DOHH2 (cell line): ENCODE measurements around the gene ACSBG1.
A peak's percentile ranks its signal among the peaks of the same experiment; 100 is the strongest.

Experiments used
- H3F3A ChIP-seq: fragments of 200-600 bp; sonication (generic), shearing (Covaris generic); 2 replicates; pipeline ENCODE4 v1.6.0; 2016; ENCODE audit warnings: antibody characterized with exemption, mild to moderate bottlenecking; ENCODE audit not compliant: control insufficient read depth, insufficient read depth
- H3K27ac ChIP-seq: fragments of 200-600 bp; sonication (generic); 2 replicates; pipeline ENCODE4 v1.5.1; 2014; ENCODE audit warnings: low read depth, mild to moderate bottlenecking, low read length, moderate library complexity
- H3K27me3 ChIP-seq: fragments of 200-600 bp; sonication (generic); 2 replicates; pipeline ENCODE4 v1.6.1; 2014; ENCODE audit warnings: mild to moderate bottlenecking, low read length, mixed read lengths; ENCODE audit not compliant: control insufficient read depth
- H3K36me3 ChIP-seq: fragments of 200-600 bp; sonication (generic); 2 replicates; pipeline ENCODE4 v1.6.1; 2014; ENCODE audit warnings: mild to moderate bottlenecking, low read length, moderate library complexity, mixed read lengths; ENCODE audit not compliant: control insufficient read depth
- H3K4me1 ChIP-seq: fragments of 200-600 bp; sonication (generic); 2 replicates; pipeline ENCODE4 v1.6.1; 2014; ENCODE audit warnings: mild to moderate bottlenecking, low read length, mixed read lengths; ENCODE audit not compliant: control insufficient read depth
- H3K4me2 ChIP-seq: fragments of 200-600 bp; sonication (generic); 2 replicates; pipeline ENCODE4 v1.6.0; 2014; ENCODE audit warnings: mild to moderate bottlenecking, low read length, moderate library complexity
- H3K4me3 ChIP-seq: fragments of 200-600 bp; sonication (generic); 2 replicates; pipeline ENCODE4 v1.5.1; 2014; ENCODE audit warnings: mild to moderate bottlenecking, low read length, mixed read lengths
- H3K79me2 ChIP-seq: fragments of 200-600 bp; sonication (generic); 2 replicates; pipeline ENCODE4 v1.6.1; 2014; ENCODE audit warnings: mild to moderate bottlenecking, low read length, mixed read lengths; ENCODE audit not compliant: control insufficient read depth
- H3K9me2 ChIP-seq: fragments of 200-600 bp; sonication (generic); replicated peaks from 2 replicates; pipeline ENCODE4 v1.6.1; 2014; ENCODE audit warnings: mild to moderate bottlenecking, low read length, mixed read lengths; ENCODE audit not compliant: control insufficient read depth
- H3K9me3 ChIP-seq: fragments of 200-600 bp; sonication (generic); 2 replicates; pipeline ENCODE4 v1.6.1; 2014; ENCODE audit warnings: antibody characterized with exemption, low read length, mixed read lengths; ENCODE audit not compliant: control insufficient read depth, insufficient read depth
- H4K20me1 ChIP-seq: fragments of 200-600 bp; sonication (generic); 2 replicates; pipeline ENCODE4 v1.6.0; 2014; ENCODE audit warnings: low read depth, mild to moderate bottlenecking, antibody characterized with exemption, low read length, moderate library complexity; ENCODE audit not compliant: control insufficient read depth, insufficient read depth
- EZH2phosphoT487 ChIP-seq: fragments of 200-600 bp; sonication (generic); IDR thresholded peaks from 2 replicates; pipeline ENCODE4 v1.6.1; 2017; ENCODE audit warnings: borderline replicate concordance, mild to moderate bottlenecking, antibody characterized with exemption, low read length, moderate library complexity, mixed read lengths
- TF ChIP-seq, protein P1 (sequence below): fragments of 200-600 bp; sonication (generic); IDR thresholded peaks from one replicate; pipeline ENCODE4 v1.5.1; 2014; ENCODE audit warnings: antibody characterized with exemption, mild to moderate bottlenecking, low read depth, low read length; ENCODE audit not compliant: poor library complexity, severe bottlenecking

Gene ACSBG1

DNA sequence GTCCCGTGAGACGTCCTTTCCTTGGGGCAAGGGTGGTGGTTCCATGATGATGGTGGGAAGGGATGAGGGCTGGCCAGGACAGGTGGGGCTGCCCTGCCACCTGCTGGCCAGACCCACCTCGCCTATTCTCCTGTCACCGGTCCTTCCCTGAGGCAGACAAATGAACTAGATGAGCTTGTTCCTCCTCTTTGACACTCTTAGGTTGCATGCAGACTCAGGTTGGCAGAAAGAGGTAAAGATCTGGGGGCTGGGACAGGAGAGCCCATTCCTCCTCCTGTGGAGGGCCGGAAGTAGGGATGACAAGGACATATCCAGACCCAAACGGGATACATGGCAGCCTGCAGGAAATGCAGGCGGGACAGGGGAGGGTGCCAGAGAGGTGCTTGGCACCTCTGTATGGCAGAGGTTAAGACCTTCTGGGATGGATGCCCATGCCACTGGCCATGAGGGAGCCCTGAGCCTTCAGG, 38.6 kb downstream of the ACSBG1 start:
- no peaks in the 10 kb centered on the region for H3K4me1 ChIP-seq
- H3F3A ChIP-seq = no peaks in the 10 kb centered on the region
- no peaks in the 10 kb centered on the region for H3K79me2 ChIP-seq
- no peaks in the 10 kb centered on the region for H3K9me3 ChIP-seq
- no peak for TF ChIP-seq EZH2phosphoT487
- TF ChIP-seq, protein P1, sequence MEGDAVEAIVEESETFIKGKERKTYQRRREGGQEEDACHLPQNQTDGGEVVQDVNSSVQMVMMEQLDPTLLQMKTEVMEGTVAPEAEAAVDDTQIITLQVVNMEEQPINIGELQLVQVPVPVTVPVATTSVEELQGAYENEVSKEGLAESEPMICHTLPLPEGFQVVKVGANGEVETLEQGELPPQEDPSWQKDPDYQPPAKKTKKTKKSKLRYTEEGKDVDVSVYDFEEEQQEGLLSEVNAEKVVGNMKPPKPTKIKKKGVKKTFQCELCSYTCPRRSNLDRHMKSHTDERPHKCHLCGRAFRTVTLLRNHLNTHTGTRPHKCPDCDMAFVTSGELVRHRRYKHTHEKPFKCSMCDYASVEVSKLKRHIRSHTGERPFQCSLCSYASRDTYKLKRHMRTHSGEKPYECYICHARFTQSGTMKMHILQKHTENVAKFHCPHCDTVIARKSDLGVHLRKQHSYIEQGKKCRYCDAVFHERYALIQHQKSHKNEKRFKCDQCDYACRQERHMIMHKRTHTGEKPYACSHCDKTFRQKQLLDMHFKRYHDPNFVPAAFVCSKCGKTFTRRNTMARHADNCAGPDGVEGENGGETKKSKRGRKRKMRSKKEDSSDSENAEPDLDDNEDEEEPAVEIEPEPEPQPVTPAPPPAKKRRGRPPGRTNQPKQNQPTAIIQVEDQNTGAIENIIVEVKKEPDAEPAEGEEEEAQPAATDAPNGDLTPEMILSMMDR = peak; percentile 84
- H4K20me1 ChIP-seq = no peaks in the 10 kb centered on the region
- H3K4me2 ChIP-seq = no peak overlapping the region
- peaks cover 4% of the 10 kb centered on the region; the same call in 1 of the 2 replicates for H3K27me3 ChIP-seq
- H3K36me3 ChIP-seq = no peaks in the 10 kb centered on the region
- no peak overlapping the region for H3K4me3 ChIP-seq
- no peak overlapping the region for H3K27ac ChIP-seq
- no peaks in the 10 kb centered on the region for H3K9me2 ChIP-seq

DNA sequence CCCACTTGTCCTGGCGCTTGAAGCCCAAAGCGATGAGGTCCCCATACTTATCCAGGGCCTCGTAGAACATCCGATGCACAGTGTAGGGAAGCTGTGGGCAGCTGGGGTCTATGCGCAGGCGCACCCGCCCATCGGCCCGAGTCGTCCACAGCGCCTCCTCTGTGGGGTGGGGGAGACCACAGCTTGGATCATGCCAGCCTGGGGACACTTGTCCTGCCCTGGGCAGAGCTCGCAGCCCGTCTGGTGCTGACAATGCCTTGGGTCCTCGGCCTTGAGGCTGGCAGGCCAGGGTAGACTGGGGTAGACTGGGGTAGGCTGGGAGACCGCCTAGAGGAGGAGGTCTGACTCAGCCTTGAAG, 39.8 kb downstream of the ACSBG1 start:
- Histone ChIP-seq H3K79me2 (no peaks in the 10 kb centered on the region), H3K4me2 (no peak overlapping the region), H3K36me3 (no peaks in the 10 kb centered on the region), H3K4me1 (no peaks in the 10 kb centered on the region), H3K9me3 (no peaks in the 10 kb centered on the region), H3K27ac (no peak overlapping the region), H3K27me3 (peaks cover 4% of the 10 kb centered on the region; the same call in 1 of the 2 replicates), H4K20me1 (no peaks in the 10 kb centered on the region), H3K9me2 (no peaks in the 10 kb centered on the region), H3K4me3 (no peak overlapping the region), H3F3A (no peaks in the 10 kb centered on the region)
- TF ChIP-seq, protein P1 = no peak
- no peak for TF ChIP-seq EZH2phosphoT487

DNA sequence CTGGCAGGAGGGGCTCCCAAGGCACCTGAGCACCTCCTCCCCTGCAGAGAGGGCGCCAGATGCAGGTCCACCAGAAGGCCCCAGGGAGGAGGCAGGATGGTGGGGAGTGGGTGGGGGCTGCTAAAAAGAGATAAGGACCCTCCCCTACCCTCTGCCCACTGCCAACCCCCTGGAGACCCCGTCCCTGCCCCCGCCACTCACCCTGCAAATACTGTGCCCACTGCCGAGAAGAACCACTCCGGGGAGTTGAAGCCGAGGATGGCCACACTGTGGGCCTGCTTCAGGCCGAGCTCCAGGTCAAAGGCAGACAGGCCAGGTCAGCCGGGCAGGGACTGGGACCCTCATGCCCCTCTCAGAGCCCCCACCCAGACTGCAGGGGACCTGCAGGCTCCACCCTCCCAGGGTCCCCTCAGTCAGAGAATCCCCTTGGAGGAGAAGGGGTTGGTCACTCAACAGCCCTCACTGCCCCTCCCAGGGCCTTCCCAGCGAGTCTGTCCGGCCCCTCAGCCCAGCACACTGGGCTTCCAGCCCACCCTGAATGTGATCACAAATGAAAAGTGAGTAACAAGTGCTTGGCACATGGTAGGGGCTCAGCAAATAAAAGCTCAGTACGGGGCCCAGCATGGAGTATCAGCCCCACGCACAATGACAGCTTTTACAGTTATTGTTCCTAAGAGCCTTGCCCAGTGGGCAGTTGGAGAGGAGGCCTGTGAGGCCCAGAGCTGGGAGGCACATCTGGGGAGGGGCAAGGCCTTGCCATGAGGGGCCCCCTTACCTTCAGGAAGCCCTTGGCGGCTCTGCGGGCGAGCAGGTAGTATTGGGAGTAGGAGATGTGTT, 40.4 kb downstream of the ACSBG1 start:
- Histone ChIP-seq H3K79me2 (no peaks in the 10 kb centered on the region), H3K4me2 (no peak overlapping the region), H3K9me3 (no peaks in the 10 kb centered on the region), H3K36me3 (no peaks in the 10 kb centered on the region), H3K4me1 (no peaks in the 10 kb centered on the region), H3K4me3 (no peak overlapping the region), H3K27me3 (peaks cover 4% of the 10 kb centered on the region; the same call in 1 of the 2 replicates), H3K9me2 (no peaks in the 10 kb centered on the region), H3F3A (no peaks in the 10 kb centered on the region), H4K20me1 (no peaks in the 10 kb centered on the region), H3K27ac (no peak overlapping the region)
- TF ChIP-seq, protein P1 = no peak
- TF ChIP-seq EZH2phosphoT487 = no peak
